ENCODE measurements around the gene RBM28.

RBM28 gene

DNA sequence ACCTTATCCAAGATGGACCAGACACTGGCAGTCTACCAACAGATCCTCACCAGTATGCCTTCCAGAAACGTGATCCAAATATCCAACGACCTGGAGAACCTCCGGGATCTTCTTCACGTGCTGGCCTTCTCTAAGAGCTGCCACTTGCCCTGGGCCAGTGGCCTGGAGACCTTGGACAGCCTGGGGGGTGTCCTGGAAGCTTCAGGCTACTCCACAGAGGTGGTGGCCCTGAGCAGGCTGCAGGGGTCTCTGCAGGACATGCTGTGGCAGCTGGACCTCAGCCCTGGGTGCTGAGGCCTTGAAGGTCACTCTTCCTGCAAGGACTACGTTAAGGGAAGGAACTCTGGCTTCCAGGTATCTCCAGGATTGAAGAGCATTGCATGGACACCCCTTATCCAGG, 89.2 kb downstream of the RBM28 start:
- Mint-ChIP-seq H3K4me1 (ENCODE audit: low read depth) (no peaks in the 10 kb centered on the region), H3K36me3 (ENCODE audit: low read depth) (no peaks in the 10 kb centered on the region), H3K27ac (no peak overlapping the region), H3K4me3 (no peak overlapping the region), H3K27me3 (peaks cover 9% of the 10 kb centered on the region), H3K9me3 (no peaks in the 10 kb centered on the region)

DNA sequence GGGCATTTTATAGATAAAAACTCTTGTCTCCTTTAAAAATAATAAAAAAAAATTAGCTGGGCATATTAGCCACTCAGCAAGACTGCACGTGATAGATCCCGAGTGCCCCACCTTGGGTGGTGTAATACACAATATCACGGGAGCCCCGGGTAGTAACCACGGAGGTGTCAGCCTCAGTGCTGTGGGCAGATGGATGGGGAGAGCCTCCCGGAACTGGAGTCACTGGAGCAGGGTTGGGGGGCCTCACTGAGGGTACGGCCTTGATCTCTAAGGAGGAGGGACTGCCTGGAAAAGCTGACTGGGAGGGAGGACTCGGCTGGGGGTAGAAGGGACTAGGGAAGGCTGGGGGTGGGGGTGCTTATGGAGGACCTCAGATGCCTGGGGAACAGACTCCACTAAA, 90.0 kb downstream of the RBM28 start:
- no peak overlapping the region for H3K4me3 Mint-ChIP-seq
- H3K4me1 Mint-ChIP-seq (ENCODE audit: low read depth): no peaks in the 10 kb centered on the region
- peaks cover 9% of the 10 kb centered on the region for H3K27me3 Mint-ChIP-seq
- no peak overlapping the region for H3K27ac Mint-ChIP-seq
- H3K9me3 Mint-ChIP-seq: no peaks in the 10 kb centered on the region
- H3K36me3 Mint-ChIP-seq (ENCODE audit: low read depth): no peaks in the 10 kb centered on the region

DNA sequence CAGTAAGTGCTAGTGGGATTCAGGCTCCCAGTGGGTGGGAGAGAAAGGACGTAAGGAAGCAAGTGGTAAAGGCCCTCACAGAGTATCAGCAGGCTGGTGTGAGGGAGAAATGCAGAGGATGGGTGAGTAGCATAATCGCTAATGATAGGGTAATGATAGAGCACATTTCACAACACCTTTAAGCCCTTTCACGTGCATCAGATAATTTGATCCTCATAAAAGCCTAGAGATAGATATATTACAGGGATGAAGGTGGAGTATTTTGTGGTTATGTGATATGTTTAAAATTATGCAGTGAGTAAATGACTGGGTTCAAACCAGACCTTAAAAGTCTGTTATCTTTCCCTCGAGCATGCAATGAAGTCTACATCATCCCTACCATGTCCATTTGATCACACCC, 92.4 kb downstream of the RBM28 start:
- no peaks in the 10 kb centered on the region for H3K4me1 Mint-ChIP-seq (ENCODE audit: low read depth)
- H3K9me3 Mint-ChIP-seq: no peaks in the 10 kb centered on the region
- H3K36me3 Mint-ChIP-seq (ENCODE audit: low read depth): no peaks in the 10 kb centered on the region
- no peak overlapping the region for H3K4me3 Mint-ChIP-seq
- peaks cover 5% of the 10 kb centered on the region for H3K27me3 Mint-ChIP-seq
- H3K27ac Mint-ChIP-seq: no peak overlapping the region
